Activated CD8-positive, alpha-beta memory T cell treated with anti-CD3 and anti-CD28 coated beads for 36 hours (primary cell): ENCODE results near the gene TBX18. TPM values are rescaled to one million over a fixed set of nuclear protein-coding genes. Genes with fewer than 3 reads are reported as not detected.

Experiments
- CTCF ChIA-PET: fragments of 350-600 bp; sonication (Branson Sonifier 250); formaldehyde crosslinking; loops from one replicate; lab custom pipeline; 2021; ENCODE audit warnings: antibody characterized with exemption; lab: Charles Lee
- POLR2A ChIA-PET: fragments of 350-600 bp; sonication (Branson Sonifier 250); formaldehyde crosslinking; loops from one replicate; lab custom pipeline; 2021; ENCODE audit warnings: antibody characterized with exemption; lab: Charles Lee
- total RNA-seq, 2 experiments: library from RNA; stranded (reverse); gene quantifications; one replicate each; pipeline ENCODE4 v1.2.3, GENCODE V29; 2021

TBX18 gene
- total RNA-seq, 2 experiments from 2014 or later: not detected

- ChIA-PET POLR2A (no interaction called here), CTCF (no interaction called here)
Observed at GRCh38 chr6:84645563-84646266, 118.7 kb downstream of the TBX18 start.

DNA sequence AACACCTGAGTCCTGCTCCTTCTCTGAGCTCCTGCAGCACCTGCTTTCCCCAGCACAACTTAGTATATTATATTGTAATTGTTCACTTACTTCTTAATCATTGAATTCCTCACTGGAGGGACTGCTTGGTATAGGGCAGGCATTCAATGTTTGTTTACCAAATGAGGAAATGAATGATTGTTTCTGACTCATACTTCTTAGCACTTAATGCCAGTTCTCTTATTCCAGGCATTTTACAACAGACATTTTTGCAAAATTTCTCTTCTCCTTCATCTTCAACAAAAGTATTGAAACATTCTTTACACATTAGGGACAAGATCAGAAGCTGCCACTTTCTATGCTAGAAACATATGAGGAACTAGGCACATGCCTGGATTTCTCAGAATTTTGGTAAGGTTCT, 119.4 kb downstream of the TBX18 start:
- ChIA-PET POLR2A (no interaction called here), CTCF (no interaction called here)

DNA sequence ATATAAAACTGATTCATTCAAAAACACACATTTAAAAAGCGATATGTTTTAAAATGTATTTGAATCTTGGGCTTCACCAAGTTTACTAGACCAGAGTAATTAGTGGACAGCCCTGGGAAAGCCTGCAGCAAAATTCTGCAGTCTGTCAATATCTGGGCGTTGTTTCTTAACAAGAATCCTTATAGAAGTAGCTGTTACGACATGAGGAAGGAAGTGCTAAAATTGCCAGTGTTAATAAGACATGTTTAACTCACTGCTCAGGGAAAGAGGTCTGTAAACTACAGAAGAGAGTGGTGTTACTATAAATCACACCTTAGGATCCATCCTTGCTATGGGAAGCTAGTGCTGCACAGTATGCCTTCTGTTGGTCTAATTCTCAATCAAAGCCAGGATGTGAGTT, 120.6 kb downstream of the TBX18 start:
- ChIA-PET POLR2A (no interaction called here), CTCF (no interaction called here)

- ChIA-PET CTCF (interaction anchor here (0.5 kb wide), 1 partner anchor 1157 kb away, joined by 4 read pairs; no protein-coding TSS in a partner anchor), POLR2A (no interaction called here)
Observed at GRCh38 chr6:84641076-84641475, 123.3 kb downstream of the TBX18 start.

- CTCF ChIA-PET: no interaction called here
Observed at GRCh38 chr6:84639396-84639795, 125.0 kb downstream of the TBX18 start.

DNA sequence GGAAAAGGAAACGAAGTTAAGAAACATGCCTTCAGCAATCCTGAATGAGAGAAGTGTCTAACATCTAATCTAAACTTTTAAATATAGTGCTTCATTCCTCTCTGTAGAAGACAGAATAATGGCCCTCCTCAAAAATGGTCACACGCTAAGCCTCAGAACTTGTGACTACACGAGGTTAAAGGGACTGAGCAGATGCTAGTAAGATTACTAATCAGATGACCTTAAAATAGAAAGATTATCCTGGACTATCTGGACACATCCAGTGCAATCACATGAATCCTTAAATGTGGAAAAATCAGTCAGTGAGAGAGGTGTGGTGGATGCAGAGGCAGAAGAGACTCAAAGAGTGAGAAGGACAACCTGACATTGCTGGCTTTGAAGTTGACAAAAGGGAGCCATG, 126.1 kb downstream of the TBX18 start:
- CTCF ChIA-PET: no interaction called here
- POLR2A ChIA-PET: no interaction called here

More at GRCh38 chr6:84639396-84639795, 125.0 kb downstream of the TBX18 start:
- POLR2A ChIA-PET: no interaction called here
